SU-DHL-6 (cell line): Measurements from ENCODE around the gene CFAP20DC.

Source experiments
- EZH2phosphoT487 ChIP-seq: fragments of 200-600 bp; sonication (generic), shearing (Covaris generic); conservative IDR thresholded peaks from 2 replicates; pipeline ENCODE4 v1.6.1; 2018; ENCODE audit warnings: mild to moderate bottlenecking, antibody characterized with exemption, low read length, moderate library complexity, mixed read lengths
- TF ChIP-seq, protein P1 (sequence below): fragments of 200-600 bp; sonication (generic); IDR thresholded peaks from one replicate; pipeline ENCODE4 v1.5.1; 2017; ENCODE audit warnings: antibody characterized with exemption, mild to moderate bottlenecking, low read length, moderate library complexity; ENCODE audit not compliant: insufficient read depth, poor library complexity, severe bottlenecking

- TF ChIP-seq, protein P1, sequence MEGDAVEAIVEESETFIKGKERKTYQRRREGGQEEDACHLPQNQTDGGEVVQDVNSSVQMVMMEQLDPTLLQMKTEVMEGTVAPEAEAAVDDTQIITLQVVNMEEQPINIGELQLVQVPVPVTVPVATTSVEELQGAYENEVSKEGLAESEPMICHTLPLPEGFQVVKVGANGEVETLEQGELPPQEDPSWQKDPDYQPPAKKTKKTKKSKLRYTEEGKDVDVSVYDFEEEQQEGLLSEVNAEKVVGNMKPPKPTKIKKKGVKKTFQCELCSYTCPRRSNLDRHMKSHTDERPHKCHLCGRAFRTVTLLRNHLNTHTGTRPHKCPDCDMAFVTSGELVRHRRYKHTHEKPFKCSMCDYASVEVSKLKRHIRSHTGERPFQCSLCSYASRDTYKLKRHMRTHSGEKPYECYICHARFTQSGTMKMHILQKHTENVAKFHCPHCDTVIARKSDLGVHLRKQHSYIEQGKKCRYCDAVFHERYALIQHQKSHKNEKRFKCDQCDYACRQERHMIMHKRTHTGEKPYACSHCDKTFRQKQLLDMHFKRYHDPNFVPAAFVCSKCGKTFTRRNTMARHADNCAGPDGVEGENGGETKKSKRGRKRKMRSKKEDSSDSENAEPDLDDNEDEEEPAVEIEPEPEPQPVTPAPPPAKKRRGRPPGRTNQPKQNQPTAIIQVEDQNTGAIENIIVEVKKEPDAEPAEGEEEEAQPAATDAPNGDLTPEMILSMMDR = no peak
- TF ChIP-seq EZH2phosphoT487 = no peak
Measured at GRCh38 chr3:58697561-58697960, 352.3 kb downstream of the CFAP20DC start.
